ENCODE measurements around the gene VEGFA. TPM values are rescaled to one million over a fixed set of nuclear protein-coding genes. Genes with fewer than 3 reads are reported as not detected.

VEGFA gene
- polyA plus RNA-seq, 3 donors, result 19.0 to 454 (median 32.0) TPM

- H3K4me1 ChIP-seq (ENCODE audit: control insufficient read depth in 1 of 2, insufficient read depth in 2 of 2, low read length in 2 of 2), result peaks cover 15 to 16% of the 10 kb centered on the region in 2 donors
- DNase-seq, result no peak
- no peaks in the 10 kb centered on the region for H4K20me1 ChIP-seq (ENCODE audit: insufficient read depth, low read length)
- no peaks in the 10 kb centered on the region for H3K9me3 ChIP-seq (replicated peaks in 1 of 2; ENCODE audit: control insufficient read depth in 1 of 2, insufficient read depth in 1 of 2, low read length in 2 of 2)
- H3K36me3 ChIP-seq (replicated peaks in 1 of 2; ENCODE audit: control insufficient read depth in 1 of 2, insufficient read depth in 2 of 2, low read length in 2 of 2), result no peaks in the 10 kb centered on the region
- Mint-ChIP-seq H3K4me3 (no peak overlapping the region), H3K9me3 (no peaks in the 10 kb centered on the region), H3K4me1 (peaks cover 22% of the 10 kb centered on the region), H3K36me3 (no peaks in the 10 kb centered on the region), H3K27ac (peak overlapping the region in 1 of 7 donors; percentile 27), H3K27me3 (ENCODE audit: low read depth in 3 of 3) (peaks cover 2 to 5% (median 3%) of the 10 kb centered on the region in 3 donors)
- WGBS (ENCODE audit: insufficient coverage), result 92% methylated on average over 7 of the region's 8 CpGs
- no peak overlapping the region for H3K9ac ChIP-seq (ENCODE audit: insufficient read depth, low read length, poor library complexity, severe bottlenecking)
- no peak overlapping the region for H3K27ac ChIP-seq (ENCODE audit: low read depth in 1 of 2, low read length in 2 of 2)
- intact Hi-C loops (cut with micrococcal nuclease), result no loop called here
- no peak overlapping the region for H3K4me2 ChIP-seq (replicated peaks; ENCODE audit: extremely low read depth, low read length, poor library complexity, severe bottlenecking)
- no peaks in the 10 kb centered on the region for H3K79me2 ChIP-seq (ENCODE audit: insufficient read depth, low read length)
- no peak overlapping the region for H3K4me3 ChIP-seq (replicated peaks in 1 of 3; ENCODE audit: low read depth in 2 of 3, low read length in 3 of 3)
- TF ChIP-seq, protein P1, sequence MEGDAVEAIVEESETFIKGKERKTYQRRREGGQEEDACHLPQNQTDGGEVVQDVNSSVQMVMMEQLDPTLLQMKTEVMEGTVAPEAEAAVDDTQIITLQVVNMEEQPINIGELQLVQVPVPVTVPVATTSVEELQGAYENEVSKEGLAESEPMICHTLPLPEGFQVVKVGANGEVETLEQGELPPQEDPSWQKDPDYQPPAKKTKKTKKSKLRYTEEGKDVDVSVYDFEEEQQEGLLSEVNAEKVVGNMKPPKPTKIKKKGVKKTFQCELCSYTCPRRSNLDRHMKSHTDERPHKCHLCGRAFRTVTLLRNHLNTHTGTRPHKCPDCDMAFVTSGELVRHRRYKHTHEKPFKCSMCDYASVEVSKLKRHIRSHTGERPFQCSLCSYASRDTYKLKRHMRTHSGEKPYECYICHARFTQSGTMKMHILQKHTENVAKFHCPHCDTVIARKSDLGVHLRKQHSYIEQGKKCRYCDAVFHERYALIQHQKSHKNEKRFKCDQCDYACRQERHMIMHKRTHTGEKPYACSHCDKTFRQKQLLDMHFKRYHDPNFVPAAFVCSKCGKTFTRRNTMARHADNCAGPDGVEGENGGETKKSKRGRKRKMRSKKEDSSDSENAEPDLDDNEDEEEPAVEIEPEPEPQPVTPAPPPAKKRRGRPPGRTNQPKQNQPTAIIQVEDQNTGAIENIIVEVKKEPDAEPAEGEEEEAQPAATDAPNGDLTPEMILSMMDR (IDR thresholded peaks at IDR 0.05), result no peak
- H2AFZ ChIP-seq (ENCODE audit: insufficient read depth, low read depth, low read length, poor library complexity, severe bottlenecking), result no peak overlapping the region
- H3K27me3 ChIP-seq (ENCODE audit: control insufficient read depth in 2 of 2, insufficient read depth in 2 of 2, low read length in 2 of 2), result no peaks in the 10 kb centered on the region
Observed at GRCh38 chr6:43835872-43836419, 65.9 kb downstream of the VEGFA start.

Small RNA genes within 50 kb of the gene (small RNA-seq; reads per million reads assigned to genes)
- gene AL136131.3 (ENCODE audit: insufficient read length, low read depth), result not detected

Other genes with a start within 250 kb of the VEGFA start
- 10 to 100 TPM in 2 of 3 donors, 1 to 10 TPM in 1; 8.0 to 17.5 (median 13.8) TPM for gene XPO5, start 194.2 kb upstream of the VEGFA start, polyA plus RNA-seq
- 1 to 10 TPM; 2.0 to 2.6 (median 2.1) TPM for gene POLH, start 194.0 kb upstream of the VEGFA start, polyA plus RNA-seq
- 100 to 1,000 TPM in 1 of 3 donors, 1 to 10 TPM in 2; 3.6 to 120 (median 4.9) TPM for gene GTPBP2, start 140.9 kb upstream of the VEGFA start, polyA plus RNA-seq
- gene MAD2L1BP, start 134.4 kb upstream of the VEGFA start, polyA plus RNA-seq, result 10 to 100 TPM; 17.3 to 33.5 (median 26.5) TPM
- under 1 TPM; 0.05 to 0.52 (median 0.13) TPM for gene RSPH9, start 125.2 kb upstream of the VEGFA start, polyA plus RNA-seq
- gene MRPS18A, start 82.4 kb upstream of the VEGFA start, polyA plus RNA-seq, result 10 to 100 TPM; 17.3 to 45.3 (median 41.4) TPM

All from CD14-positive monocyte (primary cell).